DMS 273 (cell line): Measurements from ENCODE around the gene TBCD.
"Not testable (repeated sequence)": the region's sequence is repeated elsewhere in the genome, so short reads cannot be mapped to it uniquely, and the experiment has no call there.

Source experiments
- DNase-seq: peaks from one replicate; lab custom pipeline; 2025; ENCODE audit not compliant: unreplicated experiment; lab: John Stamatoyannopoulos, UW

Gene TBCD

DNA sequence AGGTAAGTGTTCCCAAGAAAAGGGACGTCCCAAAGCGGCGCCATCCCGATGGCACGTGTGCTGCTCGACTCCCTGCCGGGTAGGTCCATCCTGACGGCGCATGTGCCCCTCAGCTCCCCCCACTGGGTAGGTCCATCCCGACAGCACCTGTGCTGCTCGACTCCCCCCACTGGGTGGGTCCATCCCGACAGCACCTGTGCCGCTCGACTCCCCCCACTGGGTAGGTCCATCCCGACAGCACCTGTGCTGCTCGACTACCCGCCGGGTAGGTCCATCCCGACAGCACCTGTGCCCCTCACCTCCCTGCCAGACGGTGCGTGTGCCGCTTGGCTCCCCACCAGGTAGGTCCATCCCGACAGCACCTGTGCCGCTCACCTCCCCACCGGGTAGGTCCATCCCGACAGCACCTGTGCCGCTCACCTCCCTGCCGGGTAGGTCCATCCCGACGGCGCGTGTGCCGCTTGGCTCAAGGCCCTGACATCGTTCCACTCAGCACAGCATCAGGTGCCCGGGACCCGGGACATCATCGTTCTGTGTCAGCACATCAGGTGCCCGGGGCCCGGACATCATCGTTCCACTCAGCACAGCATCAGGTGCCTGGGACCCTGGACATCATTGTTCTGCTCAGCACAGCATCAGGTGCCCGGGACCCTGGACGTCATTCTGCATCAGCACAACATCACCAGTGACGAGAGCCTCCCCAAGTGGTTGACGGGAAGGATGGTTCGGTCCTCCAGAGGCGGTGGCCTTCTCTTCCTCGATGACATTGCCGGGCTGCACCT is 22.2 kb upstream of the TBCD start:
- DNase-seq = no peak

- no peak for DNase-seq
Measured at GRCh38 chr17:82732118-82732743, 19.6 kb upstream of the TBCD start.

- peak; percentile 82 for DNase-seq
Measured at GRCh38 chr17:82734987-82735866, 16.6 kb upstream of the TBCD start, which contains the start of gene FN3K. TSS of gene FN3K (plus strand) at chr17:82735615. CDS start at chr17:82735637, 22 bp downstream.

GRCh38 chr17:82736511-82737185 is 15.2 kb upstream of the TBCD start:
- no peak for DNase-seq

DNA sequence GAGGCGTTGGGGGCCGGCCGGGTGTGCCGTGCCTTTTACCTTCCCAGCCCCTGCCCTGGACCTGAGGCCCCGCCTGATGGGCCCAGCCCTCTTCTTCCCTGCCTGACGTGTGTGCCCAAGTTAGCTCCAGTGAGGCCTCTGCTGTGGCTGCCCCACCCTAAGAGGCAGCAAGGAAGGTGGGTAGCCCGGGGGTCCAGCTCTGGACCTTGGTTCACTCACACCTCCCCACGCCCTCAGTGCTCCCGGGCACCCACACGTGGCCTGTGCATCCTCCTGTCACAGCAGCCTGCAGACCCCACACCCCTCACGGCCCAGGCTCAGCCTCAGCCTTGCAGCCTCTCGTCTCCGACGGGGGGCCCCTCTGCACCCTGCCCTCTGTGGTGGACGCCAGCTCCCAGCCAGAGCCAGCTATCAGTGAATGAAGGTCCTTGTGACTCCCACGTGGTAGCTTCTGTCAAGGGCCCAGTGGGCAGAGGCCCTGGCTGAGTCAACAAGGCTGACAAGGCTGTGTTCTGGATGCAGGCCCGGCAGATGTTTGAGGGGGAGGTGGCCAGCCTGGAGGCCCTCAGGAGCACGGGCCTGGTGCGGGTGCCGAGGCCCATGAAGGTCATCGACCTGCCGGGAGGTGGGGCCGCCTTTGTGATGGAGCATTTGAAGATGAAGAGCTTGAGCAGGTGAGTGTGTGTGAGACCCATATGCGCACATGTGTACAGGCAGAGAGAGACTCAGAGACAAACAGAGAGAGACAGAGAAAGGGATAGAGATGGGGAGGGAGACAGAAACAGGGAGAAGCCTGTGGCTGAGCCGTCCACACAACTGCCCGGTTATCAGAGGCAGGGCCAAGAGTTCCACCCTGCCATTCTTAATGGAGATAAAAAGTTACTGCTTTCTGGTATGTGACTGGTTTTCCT is 13.6 kb upstream of the TBCD start:
- DNase-seq = no peak

DNA sequence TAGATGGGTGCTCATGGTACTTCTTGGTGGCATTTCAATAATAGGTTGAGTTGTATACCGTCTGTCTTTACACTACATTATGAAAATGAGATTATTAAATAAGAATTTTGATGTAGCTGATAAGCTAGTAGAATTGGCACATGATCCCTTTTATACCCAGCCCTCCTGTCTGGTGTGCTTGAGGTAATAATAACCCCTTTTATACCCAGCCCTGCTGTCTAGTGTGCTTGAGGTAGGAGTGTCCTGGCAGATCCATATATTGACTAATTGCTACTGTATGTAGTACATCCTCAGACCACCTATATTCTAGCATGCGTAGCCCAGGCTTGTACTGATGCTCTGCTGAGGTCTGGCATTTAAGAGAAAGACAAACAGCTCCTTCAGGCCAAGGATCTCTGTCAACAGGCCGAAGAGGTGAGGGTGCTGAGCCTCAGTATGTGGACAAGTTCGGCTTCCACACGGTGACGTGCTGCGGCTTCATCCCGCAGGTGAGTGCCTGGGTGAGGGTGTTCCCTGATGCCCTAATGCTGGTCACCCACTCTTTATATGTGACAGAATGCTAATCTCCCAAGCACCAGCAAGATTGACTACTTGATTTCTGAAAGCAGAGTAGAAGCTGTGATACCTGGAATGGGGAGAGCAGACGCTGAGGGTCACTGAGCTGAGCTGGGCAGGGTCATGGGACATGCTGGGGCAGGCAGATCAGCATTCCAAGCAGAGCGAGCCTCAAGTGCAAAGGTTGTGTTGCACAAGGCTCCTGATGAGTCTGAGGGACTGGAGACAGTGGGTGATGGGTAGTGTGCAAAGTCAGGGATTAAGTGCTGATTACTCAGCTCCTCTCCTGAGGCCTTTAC is 10.7 kb upstream of the TBCD start:
- peak; percentile 38 for DNase-seq

DNA sequence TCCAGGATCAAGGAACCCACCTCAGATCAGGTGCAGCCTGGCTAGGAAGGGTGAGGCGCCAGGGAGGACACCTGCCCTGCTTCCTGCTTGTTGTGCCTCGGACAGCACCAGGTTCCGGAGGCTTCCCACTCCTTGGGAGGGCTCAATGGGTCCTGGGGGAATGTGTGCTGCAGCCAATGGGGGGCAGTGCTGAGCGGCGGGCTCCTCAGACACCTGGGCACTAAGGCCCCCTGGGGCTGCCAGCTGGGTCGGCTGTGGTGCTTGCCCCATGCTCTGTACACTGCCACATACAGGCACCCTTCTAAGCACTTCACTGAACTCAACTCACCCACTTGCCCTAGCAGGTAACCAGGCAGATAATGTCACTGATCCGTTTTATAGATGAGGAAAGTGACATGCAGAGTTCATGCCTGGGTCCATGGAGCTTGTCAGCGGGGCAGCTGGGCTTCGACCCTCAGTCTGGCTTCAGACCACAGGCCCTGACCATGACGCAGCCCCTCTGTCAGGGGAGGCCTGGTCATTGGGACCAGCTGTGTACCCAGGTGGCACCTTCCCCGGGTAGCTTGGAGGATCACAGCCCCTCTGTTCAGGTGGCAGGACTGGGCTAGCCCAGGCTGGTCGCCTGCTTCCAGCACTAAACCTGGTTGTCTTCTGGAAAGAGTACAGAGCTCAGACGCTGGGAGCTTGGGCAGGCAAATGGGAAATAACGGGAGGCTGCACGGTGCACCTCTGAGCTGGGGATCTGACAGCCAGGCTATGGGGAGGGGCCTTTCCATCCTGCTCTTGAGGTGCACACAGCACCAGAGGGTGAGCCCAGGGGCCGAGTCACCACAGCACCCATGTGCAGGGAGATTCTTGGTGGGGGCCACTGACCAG is 8.3 kb upstream of the TBCD start:
- DNase-seq = no peak

DNA sequence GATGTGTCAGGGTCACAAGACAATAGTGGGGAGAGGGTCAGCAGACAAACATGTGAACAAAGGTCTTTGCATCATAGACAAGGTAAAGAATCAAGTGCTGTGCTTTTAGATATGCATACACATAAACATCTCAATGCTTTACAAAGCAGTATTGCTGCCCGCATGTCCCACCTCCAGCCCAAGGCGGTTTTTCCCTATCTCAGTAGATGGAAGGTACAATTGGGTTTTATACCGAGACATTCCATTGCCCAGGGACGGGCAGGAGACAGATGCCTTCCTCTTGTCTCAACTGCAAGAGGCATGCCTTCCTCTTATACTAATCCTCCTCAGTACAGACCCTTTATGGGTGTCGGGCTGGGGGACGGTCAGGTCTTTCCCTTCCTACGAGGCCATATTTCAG is 7.1 kb upstream of the TBCD start:
- DNase-seq = not testable (repeated sequence)

DNA sequence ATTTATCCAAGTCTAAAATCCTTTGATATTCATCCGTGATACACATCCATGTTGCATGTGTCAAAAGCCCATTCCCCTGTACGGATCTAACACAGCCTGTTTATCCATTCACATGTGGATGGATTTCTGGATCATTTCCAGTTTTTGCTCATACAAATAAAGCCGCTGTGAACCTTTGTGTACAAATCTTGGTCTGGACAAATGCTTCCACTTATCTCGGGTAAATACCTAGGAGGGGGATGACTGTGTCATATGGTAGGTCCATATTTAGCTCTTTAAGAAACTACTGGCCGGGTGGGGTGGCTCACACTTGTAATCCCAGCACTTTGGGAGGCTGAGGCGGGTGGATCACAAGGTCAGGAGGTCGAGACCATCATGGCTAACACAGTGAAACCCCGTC is 6.3 kb upstream of the TBCD start:
- DNase-seq = no peak

GRCh38 chr17:82748756-82749155 is 3.1 kb upstream of the TBCD start:
- DNase-seq = no peak

GRCh38 chr17:82750241-82750908 is 1.5 kb upstream of the TBCD start:
- DNase-seq = no peak

DNA sequence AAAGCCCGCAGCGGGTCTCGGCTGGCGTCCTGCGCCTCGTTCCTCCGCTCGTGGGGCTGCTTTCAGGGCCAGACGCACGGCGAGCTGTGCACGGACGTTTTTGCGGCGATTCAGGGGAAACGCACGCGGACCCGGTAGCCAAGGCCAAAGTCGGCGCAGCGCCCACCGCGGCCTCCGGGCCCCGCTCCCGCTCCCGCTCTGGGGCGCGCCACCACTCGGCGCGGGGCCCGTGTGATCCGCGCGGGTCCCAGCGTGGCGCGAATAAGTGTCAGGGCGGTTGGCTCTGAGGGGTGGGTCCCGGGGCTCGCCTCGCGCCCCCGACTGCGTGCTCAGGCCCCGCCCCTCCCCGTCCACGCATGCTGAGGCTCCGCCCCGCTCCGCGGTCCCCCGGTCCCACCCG is 694 bp upstream of the TBCD start:
- no peak for DNase-seq

- peak; percentile 73 for DNase-seq
Measured at GRCh38 chr17:82752371-82753200, 721 bp downstream of the TBCD start.

DNA sequence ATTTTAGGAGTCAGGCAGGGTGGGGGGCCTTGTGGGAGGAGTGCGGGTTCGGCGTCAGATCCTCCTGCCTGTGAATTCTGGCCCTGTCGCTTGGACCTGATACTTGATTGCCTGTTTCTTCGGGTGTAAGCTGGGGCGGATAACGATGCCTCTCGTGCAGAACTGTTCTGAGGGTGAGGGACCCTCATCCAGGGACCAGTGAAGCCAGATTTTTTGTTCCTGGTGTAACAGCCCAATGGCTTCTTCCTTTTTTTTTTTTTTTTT is 1.3 kb downstream of the TBCD start:
- DNase-seq = no peak

- DNase-seq = peak; percentile 54
Measured at GRCh38 chr17:82754297-82755208, 2.7 kb downstream of the TBCD start.

GRCh38 chr17:82756166-82756565 is 4.3 kb downstream of the TBCD start:
- peak; percentile 54 for DNase-seq
